Stomach smooth muscle (tissue), 2 donors: ENCODE measurements around the gene SYT6.
"Not testable (repeated sequence)": the region's sequence is repeated elsewhere in the genome, so short reads cannot be mapped to it uniquely, and the experiment has no call there.

Source experiments
- H3K27ac ChIP-seq: one replicate; pipeline ENCODE4 v1.7.0; 2013; ENCODE audit warnings: mild to moderate bottlenecking, low read length, inconsistent platforms
- H3K27me3 ChIP-seq, 2 donors: one replicate each; pipeline ENCODE4 v1.7.0; 2013; ENCODE audit warnings: low read length in 2 of 2; ENCODE audit not compliant: insufficient read depth in 2 of 2, control insufficient read depth in 1 of 2
- H3K36me3 ChIP-seq, 2 donors: one replicate each; pipeline ENCODE4 v1.7.0; 2013; ENCODE audit warnings: low read length in 2 of 2; ENCODE audit not compliant: control insufficient read depth in 2 of 2, insufficient read depth in 2 of 2
- H3K4me1 ChIP-seq: one replicate; pipeline ENCODE4 v1.7.0; 2013; ENCODE audit warnings: low read length; ENCODE audit not compliant: control insufficient read depth, insufficient read depth
- H3K4me3 ChIP-seq, 2 donors: one replicate each; pipeline ENCODE4 v1.7.0; 2013; ENCODE audit warnings: low read length in 2 of 2
- H3K9ac ChIP-seq, 2 donors: one replicate each; pipeline ENCODE4 v1.7.0; 2013; ENCODE audit warnings: low read length in 2 of 2, mild to moderate bottlenecking in 1 of 2
- H3K9me3 ChIP-seq, 2 donors: one replicate each; pipeline ENCODE4 v1.7.0; 2013; ENCODE audit warnings: low read length in 2 of 2; ENCODE audit not compliant: control insufficient read depth in 2 of 2
- donor health status: healthy.
- donor health status: Pancreatic carcinoma.

The SYT6 gene

DNA sequence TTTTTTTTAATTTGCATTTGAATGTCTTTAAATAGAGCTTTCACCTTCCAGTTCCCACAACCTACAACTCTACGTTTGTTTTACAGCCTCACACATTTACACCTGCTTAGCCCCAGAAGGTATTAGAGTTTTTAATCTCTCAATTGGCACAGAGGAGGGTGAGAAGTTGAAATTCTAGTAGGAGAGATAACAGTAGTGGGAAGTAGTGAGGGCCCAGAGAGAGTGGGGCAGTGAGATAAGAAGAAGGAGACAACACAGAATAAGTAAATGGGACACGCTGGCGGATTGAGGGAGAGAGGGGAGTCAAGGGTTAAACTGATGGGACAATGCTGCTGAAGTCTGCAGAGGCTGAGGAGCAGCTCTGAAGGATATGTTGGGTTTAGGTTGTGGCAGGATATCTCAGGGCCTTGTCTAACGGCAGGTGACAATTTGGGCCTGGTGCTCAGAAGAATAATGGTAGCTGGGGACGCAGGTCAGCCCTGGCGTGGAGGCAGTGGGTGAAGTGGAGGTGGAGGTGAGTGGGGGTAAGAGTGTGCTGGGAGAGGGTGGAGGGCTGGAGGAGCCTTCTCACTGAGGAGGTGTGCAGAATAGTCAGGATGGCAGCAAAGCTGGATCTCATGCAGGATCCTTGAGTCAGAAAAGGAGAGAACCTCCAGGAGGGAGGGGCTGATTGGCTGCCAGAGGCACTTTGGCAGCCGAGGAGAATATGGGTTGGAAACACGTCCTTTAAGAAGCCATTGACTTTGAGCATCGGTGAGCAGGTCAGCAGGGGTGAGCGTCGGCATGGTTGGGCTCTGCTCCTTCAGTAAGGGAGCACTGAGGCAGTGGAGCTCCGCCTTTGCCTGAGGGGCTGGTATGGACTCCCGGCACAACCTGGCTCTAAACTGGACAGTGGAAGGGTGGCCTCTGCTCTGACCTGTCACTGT is 72.9 kb downstream of the SYT6 start:
- Histone ChIP-seq H3K27me3 (no peaks in the 10 kb centered on the region), H3K4me3 (no peak overlapping the region), H3K9ac (no peak overlapping the region), H3K27ac (no peak overlapping the region), H3K9me3 (no peaks in the 10 kb centered on the region), H3K4me1 (peaks cover 20% of the 10 kb centered on the region), H3K36me3 (no peaks in the 10 kb centered on the region)

DNA sequence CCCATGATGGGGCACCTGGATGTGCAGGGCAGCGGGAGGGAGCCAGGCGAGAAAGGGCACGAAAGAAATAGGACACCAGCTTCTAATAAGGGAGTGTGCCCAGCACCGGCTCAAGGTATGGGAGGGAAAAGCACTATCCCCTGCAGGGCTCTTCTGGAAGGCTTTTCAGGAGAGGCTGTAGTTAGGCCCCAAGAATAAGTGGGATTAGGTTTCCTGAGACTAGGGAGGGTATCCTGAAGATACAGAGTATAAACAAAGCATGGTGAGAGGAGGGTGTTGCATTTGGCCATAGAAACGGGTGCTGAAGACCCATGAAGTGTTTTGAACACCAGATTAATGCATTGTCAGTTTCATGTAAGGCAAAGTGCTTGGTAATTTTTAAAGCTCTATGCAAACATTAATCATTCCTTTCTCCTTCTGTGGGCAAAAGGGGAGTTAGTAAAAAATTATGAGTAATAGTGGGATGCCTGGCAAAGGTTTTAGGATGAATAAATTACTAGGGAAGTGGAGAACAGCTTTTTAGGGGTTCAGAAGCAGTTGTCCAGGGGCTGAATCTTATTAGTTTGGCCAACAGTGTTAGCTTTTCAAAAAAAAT is 74.0 kb downstream of the SYT6 start:
- Histone ChIP-seq H3K27me3 (no peaks in the 10 kb centered on the region), H3K4me1 (peaks cover 20% of the 10 kb centered on the region), H3K9me3 (no peaks in the 10 kb centered on the region), H3K9ac (no peak overlapping the region), H3K4me3 (no peak overlapping the region), H3K27ac (no peak overlapping the region), H3K36me3 (no peaks in the 10 kb centered on the region)

DNA sequence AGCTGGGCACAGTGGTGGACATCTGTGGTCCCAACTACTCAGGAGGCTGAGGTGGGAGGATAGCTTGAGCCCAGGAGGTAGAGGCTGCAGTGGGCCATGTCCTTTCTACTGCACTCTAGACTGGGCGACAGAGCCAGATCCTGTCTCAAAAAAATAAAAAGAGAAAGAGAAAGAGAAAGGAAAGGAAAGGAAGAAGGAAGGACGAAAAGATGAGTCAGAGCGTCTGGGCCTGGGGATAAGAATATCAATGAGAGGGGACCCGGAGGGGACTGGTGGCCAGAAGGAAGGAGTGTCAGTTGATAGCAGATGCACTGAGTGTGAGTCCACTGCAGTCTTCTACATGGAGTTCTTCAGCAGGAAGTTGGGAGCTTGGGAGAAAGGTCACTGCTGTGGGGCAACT is 75.6 kb downstream of the SYT6 start:
- H3K27ac ChIP-seq, result no peak overlapping the region
- peaks cover 20% of the 10 kb centered on the region for H3K4me1 ChIP-seq
- H3K9ac ChIP-seq, result no peak overlapping the region
- H3K4me3 ChIP-seq, result no peak overlapping the region
- no peaks in the 10 kb centered on the region for H3K36me3 ChIP-seq
- no peaks in the 10 kb centered on the region for H3K9me3 ChIP-seq
- no peaks in the 10 kb centered on the region for H3K27me3 ChIP-seq

DNA sequence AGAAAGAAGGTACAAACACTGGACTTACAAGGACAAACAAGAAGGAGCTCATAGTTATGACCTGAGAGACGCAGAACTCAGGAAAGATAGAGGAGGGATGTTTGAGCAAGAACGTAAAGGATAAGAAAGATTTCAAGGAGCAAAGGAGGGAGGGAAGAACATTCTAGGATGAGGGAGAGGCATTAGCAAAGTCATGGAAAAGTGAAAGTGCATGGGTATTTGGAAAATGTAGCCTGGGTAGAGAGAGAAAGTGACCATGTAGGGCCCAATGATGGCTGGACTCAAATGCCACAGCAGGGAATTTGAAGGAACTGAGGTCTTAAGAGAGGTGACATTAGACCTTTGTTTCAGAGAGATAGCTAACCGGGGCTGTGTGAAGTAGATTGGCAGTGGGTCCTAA is 76.5 kb downstream of the SYT6 start:
- Histone ChIP-seq H3K27me3 (no peaks in the 10 kb centered on the region), H3K4me3 (no peak overlapping the region), H3K9ac (no peak overlapping the region), H3K4me1 (peaks cover 15% of the 10 kb centered on the region), H3K36me3 (no peaks in the 10 kb centered on the region), H3K27ac (no peak overlapping the region), H3K9me3 (peaks cover 0 to 5% of the 10 kb centered on the region in 2 donors)

DNA sequence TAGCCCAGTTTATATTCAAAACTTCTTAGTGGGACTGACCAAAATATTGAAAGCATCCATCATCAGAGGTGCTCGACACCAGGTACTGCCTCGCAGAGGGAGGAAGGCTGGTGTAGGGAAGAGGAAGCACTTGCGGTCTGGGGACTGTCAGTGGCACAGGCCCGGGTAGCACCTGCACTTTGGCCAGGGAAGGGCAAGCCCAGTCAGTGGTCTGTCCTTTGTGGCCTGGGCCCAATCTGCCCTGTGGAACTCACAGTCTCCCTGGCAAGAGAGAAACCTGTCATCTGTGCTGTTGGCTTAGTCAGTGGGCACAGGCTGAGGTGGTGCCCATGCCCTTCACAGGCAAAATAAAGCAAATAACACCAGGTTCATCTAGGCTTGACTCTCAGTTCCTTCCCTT is 77.4 kb downstream of the SYT6 start:
- Histone ChIP-seq H3K27ac (no peak overlapping the region), H3K4me3 (no peak overlapping the region), H3K4me1 (peaks cover 7% of the 10 kb centered on the region), H3K9ac (no peak overlapping the region), H3K9me3 (peaks cover 5 to 10% of the 10 kb centered on the region in 2 donors), H3K36me3 (no peaks in the 10 kb centered on the region), H3K27me3 (no peaks in the 10 kb centered on the region)

DNA sequence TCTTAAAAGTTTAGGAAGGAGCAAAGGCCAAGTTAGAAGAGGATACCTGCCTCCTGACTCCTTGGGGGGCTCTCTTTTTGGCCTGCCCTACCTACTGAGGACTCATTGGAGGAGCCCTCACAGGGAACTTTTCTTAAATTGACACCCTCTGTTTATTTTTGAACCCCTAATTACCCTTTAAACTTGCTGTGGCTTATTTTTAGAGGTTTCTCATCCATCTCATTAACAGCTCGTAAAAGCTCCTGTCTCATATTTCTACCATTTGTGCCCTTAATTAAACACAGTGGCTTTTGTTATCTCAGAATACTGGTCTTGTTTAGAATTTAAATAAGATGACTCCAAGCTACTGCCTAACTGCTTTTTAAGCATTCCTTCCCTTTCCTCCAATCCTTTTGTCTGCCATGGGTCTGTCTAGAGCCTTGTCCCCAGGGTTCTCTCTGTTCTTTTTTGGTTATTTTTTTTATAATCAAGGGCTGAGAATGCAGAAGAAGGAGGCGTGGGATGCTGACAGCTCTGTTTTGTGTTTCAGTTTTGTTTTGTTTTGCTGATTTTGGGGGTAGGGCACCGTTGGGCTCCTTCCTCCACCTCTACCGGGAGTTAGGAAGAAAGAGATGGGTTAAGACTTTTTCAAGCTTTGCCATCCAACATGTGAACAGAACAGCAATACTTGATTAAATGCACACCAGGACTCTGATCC is 78.0 kb downstream of the SYT6 start:
- Histone ChIP-seq H3K36me3 (no peaks in the 10 kb centered on the region), H3K9ac (no peak overlapping the region), H3K9me3 (peaks cover 5 to 10% of the 10 kb centered on the region in 2 donors)

DNA sequence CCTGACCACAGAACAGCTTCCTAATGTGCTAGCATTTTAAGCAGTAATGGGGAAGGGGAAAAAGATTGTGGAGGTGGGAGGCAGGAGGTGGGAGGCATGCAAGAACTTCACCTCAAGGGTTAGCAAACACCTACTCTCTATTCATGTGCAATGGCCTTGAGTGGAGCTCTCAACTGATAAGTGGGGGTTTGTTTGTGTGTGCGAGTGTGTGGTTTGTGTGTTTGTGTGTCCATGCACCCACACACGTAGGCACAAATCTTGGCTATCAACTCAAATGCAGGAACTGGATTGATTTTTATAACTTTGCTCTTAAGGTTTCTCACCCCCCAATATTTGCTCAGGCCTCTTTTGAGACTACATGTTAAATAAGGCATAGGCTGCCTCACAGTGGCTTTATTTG is 78.6 kb downstream of the SYT6 start:
- no peaks in the 10 kb centered on the region for H3K36me3 ChIP-seq

More for the DNA sequence above, 78.0 kb downstream of the SYT6 start:
- H3K4me3 ChIP-seq, result no peak overlapping the region
- H3K4me1 ChIP-seq, result peaks cover under 1% of the 10 kb centered on the region
- H3K27ac ChIP-seq, result no peak overlapping the region
- no peaks in the 10 kb centered on the region for H3K27me3 ChIP-seq

DNA sequence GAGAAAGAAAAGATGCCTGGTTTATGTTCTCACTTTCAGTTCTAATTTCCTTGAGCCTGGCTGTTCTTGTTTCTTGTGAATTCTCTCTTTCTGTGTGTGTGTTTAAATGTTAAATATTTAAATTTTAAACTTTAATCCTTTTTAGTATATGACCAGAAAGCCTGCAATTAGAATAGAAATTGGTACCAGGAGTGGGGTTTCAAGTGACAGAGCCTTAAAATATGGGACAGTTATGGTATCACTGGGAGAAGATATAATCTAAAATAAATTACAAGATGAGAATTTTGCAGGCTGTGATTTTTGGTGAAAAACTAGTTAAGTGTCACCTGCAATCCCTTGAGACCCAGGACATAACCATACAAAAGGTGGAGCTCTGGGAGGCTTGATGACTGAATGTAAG is 81.4 kb downstream of the SYT6 start:
- H3K4me1 ChIP-seq, result no peaks in the 10 kb centered on the region
- H3K27ac ChIP-seq, result no peak overlapping the region

More for the DNA sequence above, 78.6 kb downstream of the SYT6 start:
- Histone ChIP-seq H3K4me3 (no peak overlapping the region), H3K4me1 (no peaks in the 10 kb centered on the region), H3K27me3 (no peaks in the 10 kb centered on the region), H3K9me3 (peaks cover 5 to 10% of the 10 kb centered on the region in 2 donors), H3K27ac (no peak overlapping the region), H3K9ac (no peak overlapping the region)

DNA sequence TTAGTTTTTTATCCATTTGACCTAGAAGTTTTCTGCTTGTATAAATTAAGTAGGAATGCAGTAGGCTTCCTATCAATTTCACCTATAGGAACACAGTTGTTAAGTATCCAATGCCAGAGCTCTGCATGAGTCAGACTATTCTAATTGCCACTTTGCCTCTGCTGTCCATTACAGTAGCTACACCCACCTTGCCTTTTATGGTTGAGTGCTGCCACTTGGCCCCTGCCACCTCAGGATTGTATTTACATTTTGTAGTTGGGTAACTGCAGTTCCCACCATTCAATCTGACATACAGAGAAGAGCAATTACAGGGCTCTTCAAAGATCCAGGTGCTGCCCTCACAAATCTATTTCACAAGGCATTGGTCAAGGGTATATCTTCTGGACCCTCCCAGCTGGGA is 83.9 kb downstream of the SYT6 start:
- not testable (repeated sequence) for H3K36me3 ChIP-seq, H3K4me3 ChIP-seq, H3K9ac ChIP-seq, H3K4me1 ChIP-seq, H3K27me3 ChIP-seq, H3K27ac ChIP-seq
- H3K9me3 ChIP-seq, result peaks cover 5 to 10% of the 10 kb centered on the region in 2 donors

More for the DNA sequence above, 81.4 kb downstream of the SYT6 start:
- peaks cover 5 to 10% of the 10 kb centered on the region in 2 donors for H3K9me3 ChIP-seq
- H3K27me3 ChIP-seq, result no peaks in the 10 kb centered on the region
- no peak overlapping the region for H3K4me3 ChIP-seq
- H3K9ac ChIP-seq, result no peak overlapping the region
- H3K36me3 ChIP-seq, result no peaks in the 10 kb centered on the region

DNA sequence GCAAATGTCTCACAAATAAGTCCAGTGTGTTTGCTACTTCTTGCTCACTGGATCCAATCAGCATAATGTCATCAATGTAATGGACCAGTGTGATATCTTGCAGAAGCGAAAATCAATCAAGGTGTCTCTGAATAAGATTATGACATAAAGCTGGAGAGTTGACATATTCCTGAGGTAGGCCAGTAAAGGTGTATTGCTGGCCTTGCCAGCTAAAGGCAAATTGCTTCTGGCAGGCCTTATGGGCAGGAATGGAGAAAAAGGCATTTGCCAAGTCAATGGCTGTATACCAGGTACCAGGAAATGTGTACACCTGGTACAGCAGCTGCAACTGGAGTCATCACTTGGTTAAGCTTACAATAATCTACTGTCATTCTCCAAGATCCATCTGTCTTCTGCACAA is 85.0 kb downstream of the SYT6 start:
- H3K9me3 ChIP-seq, result peaks cover 5 to 10% of the 10 kb centered on the region in 2 donors
- H3K9ac ChIP-seq, H3K4me1 ChIP-seq, H3K36me3 ChIP-seq, H3K4me3 ChIP-seq, H3K27me3 ChIP-seq, H3K27ac ChIP-seq: not testable (repeated sequence)
